K562 (cell line): Measurements from ENCODE around the gene PRMT5. TPM values are rescaled to one million over a fixed set of nuclear protein-coding genes. Genes with fewer than 3 reads are reported as not detected.

Experiments used
- ARID3B ChIP-seq: fragments of 250-450 bp; sonication (Bioruptor Pico); IDR thresholded peaks from 2 replicates; pipeline ENCODE4 v1.4.0; 2020; ENCODE audit warnings: borderline replicate concordance
- CREB3 ChIP-seq: fragments of 450-650 bp; conservative IDR thresholded peaks from 2 replicates; pipeline ENCODE4 v1.6.1; 2016; ENCODE audit warnings: missing genetic modification characterization, low read depth, mild to moderate bottlenecking, missing compliant biosample characterization, moderate library complexity
- E2F8 ChIP-seq: fragments of 450-650 bp; IDR thresholded peaks from 2 replicates; pipeline ENCODE4 v1.7.1; 2018; ENCODE audit warnings: mild to moderate bottlenecking, low read depth; ENCODE audit not compliant: partially characterized antibody
- GABPB2 ChIP-seq: fragments of 250-450 bp; sonication (Bioruptor Pico); conservative IDR thresholded peaks from 2 replicates; pipeline ENCODE4 v1.5.1; 2021; ENCODE audit warnings: mild to moderate bottlenecking
- GTF2A2 ChIP-seq: IDR thresholded peaks from 2 replicates; pipeline ENCODE4 v1.6.1; 2016; ENCODE audit warnings: mild to moderate bottlenecking, missing genetic modification characterization, missing compliant biosample characterization
- MAFG ChIP-seq: fragments of 450-650 bp; conservative IDR thresholded peaks from 2 replicates; pipeline ENCODE4 v1.6.1; 2016; ENCODE audit warnings: missing genetic modification characterization, missing compliant biosample characterization
- POU5F1 ChIP-seq: fragments of 150-350 bp; IDR thresholded peaks from 2 replicates; pipeline ENCODE4 v1.6.1; 2014; ENCODE audit warnings: borderline replicate concordance, low read length, low read depth, mild to moderate bottlenecking; ENCODE audit not compliant: partially characterized antibody
- PTRF ChIP-seq: fragments of 450-650 bp; IDR thresholded peaks from 2 replicates; pipeline ENCODE4 v1.6.1; 2016; ENCODE audit warnings: mild to moderate bottlenecking, missing genetic modification characterization, missing compliant biosample characterization
- SMAD2 ChIP-seq: fragments of 150-350 bp; IDR thresholded peaks from 2 replicates; pipeline ENCODE4 v1.6.1; 2014; ENCODE audit warnings: low read depth, mild to moderate bottlenecking, low read length
- SPI1 ChIP-seq: IDR thresholded peaks from 2 replicates; pipeline ENCODE4 v1.6.1; 2011; ENCODE audit warnings: low read depth, low read length, control low read depth, borderline replicate concordance
- TBL1XR1 ChIP-seq, 2 experiments: IDR thresholded peaks; 2 replicates each; pipeline ENCODE4 v1.6.1; 2012; ENCODE audit warnings: improper control_type of control experiment in 2 of 2, low read length in 2 of 2, mild to moderate bottlenecking in 1 of 2
- ZNF212 ChIP-seq: fragments of 450-650 bp; formaldehyde crosslinking; IDR thresholded peaks from 2 replicates; pipeline ENCODE4 v1.4.0; 2020; ENCODE audit warnings: mild to moderate bottlenecking
- polyA plus RNA-seq, 8 experiments: library from polyadenylated mRNA; depleted of rRNA in 4 of 8; stranded (reverse) in 5 of 8; unstranded in 3 of 8; fragments of >200 nt; fragmentation: Nextera tagmentation in 2 of 8; fragmentation: Illumina TruSeq in 1 of 8; extraction: Ambion mirVana in 2 of 8; extraction: Trizol in 1 of 8; gene quantifications; 2 replicates each; pipeline versions ENCODE4 v1.2.1 to v1.2.3, GENCODE V29; 2011 to 2014; ENCODE audit warnings: inconsistent platforms in 1 of 8, missing spikeins in 1 of 8
- total RNA-seq, 7 experiments: library from RNA; depleted of rRNA in 6 of 7; stranded (reverse); fragments of >200 nt in 6 of 7; fragmentation: Illumina TruSeq in 2 of 7; extraction: Trizol in 2 of 7; gene quantifications; 2 replicates each; pipeline versions ENCODE4 v1.2.1 to v1.2.3, GENCODE V29; 2011 to 2021; ENCODE audit warnings: low replicate concordance in 1 of 7
- TF ChIP-seq, protein P1 (sequence below): sonication (generic); formaldehyde crosslinking; IDR thresholded peaks from 2 replicates; pipeline ENCODE4 v1.8.0; 2023; ENCODE audit warnings: missing genetic modification reagents, mild to moderate bottlenecking, borderline replicate concordance
- TF ChIP-seq, protein P2 (sequence below): fragments of 450-650 bp; formaldehyde crosslinking; IDR thresholded peaks from 2 replicates; pipeline ENCODE4 v1.4.0; 2020; ENCODE audit warnings: mild to moderate bottlenecking

PRMT5 gene
- total and polyA plus RNA-seq, 9 of the 15 experiments (the other 6 are each of a cell fraction or from before 2014, with no cell fraction given): 114 to 552 (median 222) TPM

GRCh38 chr14:22918804-22919600, 10.2 kb downstream of the PRMT5 start, which contains the start of gene RBM23 (continued):
- TF ChIP-seq, protein P1, sequence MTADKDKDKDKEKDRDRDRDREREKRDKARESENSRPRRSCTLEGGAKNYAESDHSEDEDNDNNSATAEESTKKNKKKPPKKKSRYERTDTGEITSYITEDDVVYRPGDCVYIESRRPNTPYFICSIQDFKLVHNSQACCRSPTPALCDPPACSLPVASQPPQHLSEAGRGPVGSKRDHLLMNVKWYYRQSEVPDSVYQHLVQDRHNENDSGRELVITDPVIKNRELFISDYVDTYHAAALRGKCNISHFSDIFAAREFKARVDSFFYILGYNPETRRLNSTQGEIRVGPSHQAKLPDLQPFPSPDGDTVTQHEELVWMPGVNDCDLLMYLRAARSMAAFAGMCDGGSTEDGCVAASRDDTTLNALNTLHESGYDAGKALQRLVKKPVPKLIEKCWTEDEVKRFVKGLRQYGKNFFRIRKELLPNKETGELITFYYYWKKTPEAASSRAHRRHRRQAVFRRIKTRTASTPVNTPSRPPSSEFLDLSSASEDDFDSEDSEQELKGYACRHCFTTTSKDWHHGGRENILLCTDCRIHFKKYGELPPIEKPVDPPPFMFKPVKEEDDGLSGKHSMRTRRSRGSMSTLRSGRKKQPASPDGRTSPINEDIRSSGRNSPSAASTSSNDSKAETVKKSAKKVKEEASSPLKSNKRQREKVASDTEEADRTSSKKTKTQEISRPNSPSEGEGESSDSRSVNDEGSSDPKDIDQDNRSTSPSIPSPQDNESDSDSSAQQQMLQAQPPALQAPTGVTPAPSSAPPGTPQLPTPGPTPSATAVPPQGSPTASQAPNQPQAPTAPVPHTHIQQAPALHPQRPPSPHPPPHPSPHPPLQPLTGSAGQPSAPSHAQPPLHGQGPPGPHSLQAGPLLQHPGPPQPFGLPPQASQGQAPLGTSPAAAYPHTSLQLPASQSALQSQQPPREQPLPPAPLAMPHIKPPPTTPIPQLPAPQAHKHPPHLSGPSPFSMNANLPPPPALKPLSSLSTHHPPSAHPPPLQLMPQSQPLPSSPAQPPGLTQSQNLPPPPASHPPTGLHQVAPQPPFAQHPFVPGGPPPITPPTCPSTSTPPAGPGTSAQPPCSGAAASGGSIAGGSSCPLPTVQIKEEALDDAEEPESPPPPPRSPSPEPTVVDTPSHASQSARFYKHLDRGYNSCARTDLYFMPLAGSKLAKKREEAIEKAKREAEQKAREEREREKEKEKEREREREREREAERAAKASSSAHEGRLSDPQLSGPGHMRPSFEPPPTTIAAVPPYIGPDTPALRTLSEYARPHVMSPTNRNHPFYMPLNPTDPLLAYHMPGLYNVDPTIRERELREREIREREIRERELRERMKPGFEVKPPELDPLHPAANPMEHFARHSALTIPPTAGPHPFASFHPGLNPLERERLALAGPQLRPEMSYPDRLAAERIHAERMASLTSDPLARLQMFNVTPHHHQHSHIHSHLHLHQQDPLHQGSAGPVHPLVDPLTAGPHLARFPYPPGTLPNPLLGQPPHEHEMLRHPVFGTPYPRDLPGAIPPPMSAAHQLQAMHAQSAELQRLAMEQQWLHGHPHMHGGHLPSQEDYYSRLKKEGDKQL (CRISPR knock-in tag): no peak
- TF ChIP-seq E2F8: peak; percentile 92
- no peak for TF ChIP-seq ZNF212
- TF ChIP-seq, protein P2, sequence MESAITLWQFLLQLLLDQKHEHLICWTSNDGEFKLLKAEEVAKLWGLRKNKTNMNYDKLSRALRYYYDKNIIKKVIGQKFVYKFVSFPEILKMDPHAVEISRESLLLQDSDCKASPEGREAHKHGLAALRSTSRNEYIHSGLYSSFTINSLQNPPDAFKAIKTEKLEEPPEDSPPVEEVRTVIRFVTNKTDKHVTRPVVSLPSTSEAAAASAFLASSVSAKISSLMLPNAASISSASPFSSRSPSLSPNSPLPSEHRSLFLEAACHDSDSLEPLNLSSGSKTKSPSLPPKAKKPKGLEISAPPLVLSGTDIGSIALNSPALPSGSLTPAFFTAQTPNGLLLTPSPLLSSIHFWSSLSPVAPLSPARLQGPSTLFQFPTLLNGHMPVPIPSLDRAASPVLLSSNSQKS (CRISPR knock-in tag): no peak
- no peak for TF ChIP-seq MAFG (tag)
- no peak for TF ChIP-seq POU5F1
- no peak for TF ChIP-seq SMAD2
- TF ChIP-seq SPI1: no peak
- peak; percentile 47; the same call in 1 of the 2 replicates for TF ChIP-seq CREB3 (tag)
- no peak for TF ChIP-seq PTRF
- TF ChIP-seq GABPB2: no peak
- TF ChIP-seq ARID3B: no peak
- TF ChIP-seq GTF2A2: no peak
- peak; percentile 5 to 96; a peak in 2 of 4 replicates for TF ChIP-seq TBL1XR1 (IDR thresholded peaks at IDR 0.05; ENCODE audit: low read length in 2 of 2)
